Right atrium auricular region (tissue), 2 donors: ENCODE data around the gene AQP12B. TPM values are rescaled to one million over a fixed set of nuclear protein-coding genes. Genes with fewer than 3 reads are reported as not detected.
"Not testable (repeated sequence)": the region's sequence is repeated elsewhere in the genome, so short reads cannot be mapped to it uniquely, and the experiment has no call there.

Experiments used
- DNase-seq: peaks from one replicate; pipeline ENCODE4 v3.0.0-alpha.2; 2019; ENCODE audit warnings: low spot score
- H3K27ac ChIP-seq, 2 donors: fragments of 200-600 bp; sonication (generic); 1 replicate in 1 of 2; 2 replicates in 1 of 2; pipeline ENCODE4 v1.5.1; 2016 to 2019
- H3K27me3 ChIP-seq, 2 donors: fragments of 200-600 bp; sonication (generic); one replicate each; pipeline versions ENCODE4 v1.5.1 to v1.6.0; 2017 to 2019
- H3K36me3 ChIP-seq: fragments of 200-600 bp; sonication (generic); one replicate; pipeline ENCODE4 v1.5.1; 2016
- H3K4me1 ChIP-seq, 2 donors: fragments of 200-600 bp; sonication (generic); one replicate each; pipeline versions ENCODE4 v1.5.1 to v1.6.0; 2017 to 2019
- H3K4me3 ChIP-seq, 2 donors: fragments of 200-600 bp; sonication (generic); 1 replicate in 1 of 2; 2 replicates in 1 of 2; pipeline ENCODE4 v1.5.1; 2017 to 2019; ENCODE audit warnings: mild to moderate bottlenecking in 1 of 2, moderate library complexity in 1 of 2
- H3K9me3 ChIP-seq, 2 donors: fragments of 200-600 bp; sonication (generic); one replicate each; pipeline ENCODE4 v1.5.1; 2019
- total RNA-seq, 2 donors: library from RNA; depleted of rRNA; stranded (reverse); fragments of >200 nt; gene quantifications; one replicate each; pipeline ENCODE4 v1.1.0, GENCODE V29; 2016
- TF ChIP-seq, protein P1 (sequence below), 2 donors: fragments of 200-600 bp; sonication (generic); IDR thresholded peaks; one replicate each; pipeline ENCODE4 v1.5.1; 2019; ENCODE audit warnings: antibody characterized with exemption in 2 of 2

AQP12B gene
- total RNA-seq, 2 donors from 2014 or later, result not detected

DNA sequence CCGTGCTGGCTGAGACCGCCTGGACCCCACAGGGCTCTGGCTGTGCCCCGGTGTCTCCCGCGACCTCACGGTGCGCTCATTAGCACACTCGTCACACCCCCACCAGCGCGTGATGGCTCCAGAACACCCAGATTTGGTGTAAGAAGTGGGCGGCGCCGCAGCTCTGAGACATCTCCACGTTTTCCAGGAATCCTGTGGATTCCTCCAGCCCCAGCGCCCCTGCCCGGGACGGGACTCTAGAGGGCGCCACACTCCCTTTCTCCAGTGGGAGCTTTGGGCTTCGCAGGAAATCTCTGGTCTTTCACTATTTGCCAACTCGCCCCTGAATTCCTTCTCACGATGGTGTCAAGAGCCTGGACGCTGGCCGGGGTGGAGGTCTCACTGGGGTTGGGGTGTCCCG lies 7.3 kb downstream of the AQP12B start:
- not testable (repeated sequence) for H3K27ac ChIP-seq, H3K4me3 ChIP-seq, H3K36me3 ChIP-seq, H3K27me3 ChIP-seq, DNase-seq, H3K4me1 ChIP-seq, H3K9me3 ChIP-seq

DNA sequence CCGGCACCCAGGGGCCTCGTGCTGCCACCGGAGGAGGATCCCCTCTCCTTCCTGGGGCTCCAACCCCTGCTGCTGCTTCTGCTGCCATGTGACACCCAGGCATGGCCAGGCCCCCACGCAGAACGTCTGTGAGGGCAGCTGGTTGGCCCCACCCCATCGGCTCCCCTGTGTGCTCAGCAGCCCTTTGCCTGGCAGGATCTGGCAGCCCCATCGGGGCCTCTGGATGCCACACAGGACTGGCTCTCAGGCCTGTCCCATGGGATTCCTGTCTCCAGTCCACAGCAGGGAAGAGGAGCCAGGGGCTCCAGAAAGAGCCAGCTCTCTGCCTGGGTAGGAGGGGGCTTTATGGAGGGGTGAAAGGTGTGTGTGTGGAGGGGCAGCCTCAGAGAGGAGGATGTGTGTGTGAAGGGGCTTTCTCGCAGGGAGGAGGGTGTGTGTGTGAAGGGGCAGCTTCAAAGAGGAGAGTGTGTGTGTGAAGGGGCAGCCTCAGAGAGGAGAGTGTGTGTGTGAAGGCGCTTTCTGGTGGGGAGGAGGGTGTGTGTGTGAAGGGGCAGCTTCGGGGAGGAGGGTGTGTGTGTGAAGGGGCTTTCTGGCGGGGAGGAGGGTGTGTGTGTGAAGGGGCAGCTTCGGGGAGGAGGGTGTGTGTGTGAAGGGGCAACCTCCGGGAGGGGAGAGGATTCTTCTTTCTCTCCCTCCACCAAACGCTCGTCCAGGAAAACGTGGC lies 8.1 kb downstream of the AQP12B start:
- H3K4me1 ChIP-seq, H3K4me3 ChIP-seq, H3K27me3 ChIP-seq, H3K9me3 ChIP-seq, H3K27ac ChIP-seq, H3K36me3 ChIP-seq: not testable (repeated sequence)
- peak; percentile 13 for DNase-seq

DNA sequence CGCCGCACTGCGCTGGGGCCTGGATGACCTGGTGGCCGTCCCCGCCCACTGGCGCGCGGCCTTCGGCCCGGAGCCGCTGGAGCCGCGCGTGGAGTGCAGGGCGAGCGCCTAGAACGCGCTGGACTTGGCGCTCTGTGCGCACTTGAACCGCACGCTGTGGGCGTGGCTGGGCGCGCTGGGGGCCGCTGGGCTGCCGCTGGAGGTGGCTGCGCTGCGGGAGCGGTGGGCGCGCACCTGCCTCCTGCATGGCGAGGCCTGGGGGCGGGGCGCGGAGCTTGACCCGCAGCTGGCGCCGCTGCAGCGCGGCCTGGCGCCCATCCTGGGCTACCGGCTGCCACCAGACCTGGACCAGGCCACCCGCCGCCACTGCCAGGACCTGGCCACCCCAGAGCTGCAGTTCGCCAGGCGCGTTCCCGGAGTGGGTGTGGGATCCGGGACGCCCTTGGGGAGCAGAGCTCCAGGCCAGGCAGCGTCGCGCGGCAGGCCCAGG lies 9.9 kb downstream of the AQP12B start:
- H3K4me1 ChIP-seq, result no peaks in the 10 kb centered on the region
- DNase-seq, result no peak
- H3K4me3 ChIP-seq, result peak overlapping the region in 1 of 2 donors; percentile 25
- TF ChIP-seq, protein P1, sequence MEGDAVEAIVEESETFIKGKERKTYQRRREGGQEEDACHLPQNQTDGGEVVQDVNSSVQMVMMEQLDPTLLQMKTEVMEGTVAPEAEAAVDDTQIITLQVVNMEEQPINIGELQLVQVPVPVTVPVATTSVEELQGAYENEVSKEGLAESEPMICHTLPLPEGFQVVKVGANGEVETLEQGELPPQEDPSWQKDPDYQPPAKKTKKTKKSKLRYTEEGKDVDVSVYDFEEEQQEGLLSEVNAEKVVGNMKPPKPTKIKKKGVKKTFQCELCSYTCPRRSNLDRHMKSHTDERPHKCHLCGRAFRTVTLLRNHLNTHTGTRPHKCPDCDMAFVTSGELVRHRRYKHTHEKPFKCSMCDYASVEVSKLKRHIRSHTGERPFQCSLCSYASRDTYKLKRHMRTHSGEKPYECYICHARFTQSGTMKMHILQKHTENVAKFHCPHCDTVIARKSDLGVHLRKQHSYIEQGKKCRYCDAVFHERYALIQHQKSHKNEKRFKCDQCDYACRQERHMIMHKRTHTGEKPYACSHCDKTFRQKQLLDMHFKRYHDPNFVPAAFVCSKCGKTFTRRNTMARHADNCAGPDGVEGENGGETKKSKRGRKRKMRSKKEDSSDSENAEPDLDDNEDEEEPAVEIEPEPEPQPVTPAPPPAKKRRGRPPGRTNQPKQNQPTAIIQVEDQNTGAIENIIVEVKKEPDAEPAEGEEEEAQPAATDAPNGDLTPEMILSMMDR (IDR thresholded peaks at IDR 0.05), result no peak
- no peaks in the 10 kb centered on the region for H3K36me3 ChIP-seq
- no peaks in the 10 kb centered on the region for H3K9me3 ChIP-seq
- no peaks in the 10 kb centered on the region for H3K27me3 ChIP-seq
- no peak overlapping the region for H3K27ac ChIP-seq

DNA sequence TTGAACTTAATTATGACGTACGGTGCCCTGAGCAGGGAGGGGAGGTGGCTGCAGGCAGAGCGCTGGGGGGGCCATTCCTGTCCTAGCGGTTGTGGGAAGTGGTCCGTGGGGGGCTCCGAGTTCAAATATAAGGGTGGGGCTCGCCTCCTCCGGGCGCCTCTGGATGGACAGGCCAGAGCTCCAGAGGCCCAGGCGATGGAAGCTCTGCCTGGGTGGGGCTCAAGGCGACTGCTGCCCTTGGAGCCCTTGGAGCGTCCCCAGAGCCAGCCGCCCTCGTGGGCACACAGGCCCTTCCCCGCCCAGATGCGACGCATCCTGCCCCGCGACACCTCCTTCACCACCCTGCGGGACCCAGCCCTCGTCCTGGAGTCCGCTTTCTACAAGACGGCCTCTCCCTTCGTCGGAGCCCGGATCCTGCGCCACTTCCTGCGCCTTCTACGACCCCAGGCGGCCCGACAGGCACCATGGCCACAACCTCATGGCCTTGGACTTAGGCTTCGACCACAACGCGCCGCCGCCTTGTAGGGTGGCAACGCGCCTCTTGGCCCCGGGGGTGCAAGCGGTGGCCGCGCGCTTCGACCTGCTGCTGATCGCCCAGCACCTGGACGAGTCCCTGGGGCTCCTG lies 10.5 kb downstream of the AQP12B start:
- DNase-seq, result peak; percentile 46
- Histone ChIP-seq H3K4me1 (no peaks in the 10 kb centered on the region), H3K36me3 (no peaks in the 10 kb centered on the region), H3K27ac (no peak overlapping the region), H3K4me3 (peak overlapping the region in 1 of 2 donors; percentile 25), H3K27me3 (no peaks in the 10 kb centered on the region), H3K9me3 (no peaks in the 10 kb centered on the region)
- TF ChIP-seq, protein P1 (IDR thresholded peaks at IDR 0.05), result no peak

DNA sequence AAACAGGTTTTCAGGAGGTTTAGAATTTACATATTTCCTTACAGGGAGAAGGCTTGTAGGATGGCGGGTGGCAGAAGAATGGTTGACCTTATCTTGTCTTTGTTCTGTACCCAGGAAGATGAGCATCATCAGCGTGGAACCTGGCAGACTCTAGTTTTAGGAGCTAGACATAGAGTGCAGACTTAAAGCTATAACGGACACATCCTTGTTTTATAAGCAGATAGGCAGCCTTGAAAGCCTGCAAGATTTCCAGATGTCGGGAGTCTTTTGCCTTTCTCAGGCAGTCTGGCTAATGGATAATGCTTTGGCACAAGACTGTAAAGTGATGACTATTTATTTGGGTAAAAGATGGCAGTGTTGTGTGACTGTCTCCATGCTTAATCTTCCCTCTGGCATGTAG lies 11.7 kb downstream of the AQP12B start:
- no peaks in the 10 kb centered on the region for H3K27me3 ChIP-seq

DNA sequence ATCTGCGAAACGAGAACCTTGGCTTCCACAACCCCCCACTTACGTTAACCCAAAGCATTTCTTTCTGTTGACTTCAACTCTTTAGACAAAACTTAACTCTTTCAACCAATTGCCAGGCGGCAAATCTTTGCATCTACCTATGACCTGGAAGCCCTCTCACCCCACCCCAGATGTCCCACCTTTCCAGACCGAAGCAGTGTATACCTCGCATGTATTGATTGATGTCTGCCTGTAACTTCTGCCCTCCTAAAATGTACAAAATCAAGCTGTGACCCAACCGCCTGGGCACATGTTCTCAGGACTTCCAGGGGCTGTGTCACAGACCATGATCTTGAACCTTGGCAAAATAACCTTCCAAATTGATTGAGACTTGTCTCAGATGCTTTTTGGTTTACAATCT lies 12.3 kb downstream of the AQP12B start:
- Histone ChIP-seq H3K9me3 (peaks cover 0 to 8% of the 10 kb centered on the region in 2 donors), H3K4me3 (no peak overlapping the region), H3K27me3 (no peaks in the 10 kb centered on the region), H3K36me3 (no peaks in the 10 kb centered on the region), H3K27ac (no peak overlapping the region), H3K4me1 (no peaks in the 10 kb centered on the region)
- peak; percentile 30 for DNase-seq
- TF ChIP-seq, protein P1 (IDR thresholded peaks at IDR 0.05), result no peak

More for the DNA sequence above, 11.7 kb downstream of the AQP12B start:
- no peak overlapping the region for H3K4me3 ChIP-seq
- peaks cover 0 to 3% of the 10 kb centered on the region in 2 donors for H3K9me3 ChIP-seq
- H3K36me3 ChIP-seq, result no peaks in the 10 kb centered on the region
- no peak overlapping the region for H3K27ac ChIP-seq
- DNase-seq, result peak; percentile 21
- no peaks in the 10 kb centered on the region for H3K4me1 ChIP-seq
- TF ChIP-seq, protein P1 (IDR thresholded peaks at IDR 0.05), result no peak
